ENCODE measurements around the gene C10orf90.

- TF ChIP-seq CTCF (IDR thresholded peaks at IDR 0.05) (no peak), POLR2A (IDR thresholded peaks at IDR 0.05) (no peak)
Observed at GRCh38 chr10:126375926-126376554, 294.5 kb downstream of the C10orf90 start.

All from suprapubic skin (tissue), 3 donors.